H1 (cell line): ENCODE results near the gene EVPL. TPM values are rescaled to one million over a fixed set of nuclear protein-coding genes. Genes with fewer than 3 reads are reported as not detected.

Experiments used
- CHD7 ChIP-seq: fragments of 300-600 bp; sonication (generic); IDR thresholded peaks from 2 replicates; pipeline ENCODE4 v1.7.1; 2012; ENCODE audit warnings: low read length, moderate library complexity, mild to moderate bottlenecking, inconsistent platforms; ENCODE audit not compliant: insufficient replicate concordance
- polyA plus RNA-seq, 7 experiments: library from polyadenylated mRNA; depleted of rRNA in 3 of 7; stranded (reverse) in 5 of 7; unstranded in 2 of 7; fragments of >200 nt in 5 of 7; fragments of 200-250 nt in 2 of 7; gene quantifications; 1 replicate in 5 of 7; 2 replicates in 1 of 7; 4 replicates in 1 of 7; pipeline versions ENCODE4 v1.2.1 to v1.2.3, GENCODE V29; 2011 to 2013; ENCODE audit warnings: missing spikeins in 2 of 7, mixed read lengths in 2 of 7
- total RNA-seq: library from RNA; stranded (reverse); fragmentation: NEBNext Ultra II Directional; extraction: Animal tissue kit (Norgen Biotek cat#: 25700); gene quantifications from 2 replicates; pipeline ENCODE4 v1.2.1, GENCODE V29; 2021

The EVPL gene
- total and polyA plus RNA-seq, 2 of the 8 experiments (the other 6 are each of a cell fraction or from before 2014, with no cell fraction given): 0.20 to 0.99 TPM

- no peak for TF ChIP-seq CHD7
Measured at GRCh38 chr17:76034428-76035350, 7.6 kb upstream of the EVPL start (continued).
